Stomach smooth muscle (tissue), 2 donors: ENCODE results near the gene STK11.

Experiments
- H3K27ac ChIP-seq: one replicate; pipeline ENCODE4 v1.7.0; 2013; ENCODE audit warnings: mild to moderate bottlenecking, low read length, inconsistent platforms
- H3K27me3 ChIP-seq, 2 donors: one replicate each; pipeline ENCODE4 v1.7.0; 2013; ENCODE audit warnings: low read length in 2 of 2; ENCODE audit not compliant: insufficient read depth in 2 of 2, control insufficient read depth in 1 of 2
- H3K36me3 ChIP-seq, 2 donors: one replicate each; pipeline ENCODE4 v1.7.0; 2013; ENCODE audit warnings: low read length in 2 of 2; ENCODE audit not compliant: control insufficient read depth in 2 of 2, insufficient read depth in 2 of 2
- H3K4me1 ChIP-seq: one replicate; pipeline ENCODE4 v1.7.0; 2013; ENCODE audit warnings: low read length; ENCODE audit not compliant: control insufficient read depth, insufficient read depth
- H3K4me3 ChIP-seq, 2 donors: one replicate each; pipeline ENCODE4 v1.7.0; 2013; ENCODE audit warnings: low read length in 2 of 2
- H3K9ac ChIP-seq, 2 donors: one replicate each; pipeline ENCODE4 v1.7.0; 2013; ENCODE audit warnings: low read length in 2 of 2, mild to moderate bottlenecking in 1 of 2
- H3K9me3 ChIP-seq, 2 donors: one replicate each; pipeline ENCODE4 v1.7.0; 2013; ENCODE audit warnings: low read length in 2 of 2; ENCODE audit not compliant: control insufficient read depth in 2 of 2
- donor health status: healthy.
- donor health status: Pancreatic carcinoma.

STK11 gene

DNA sequence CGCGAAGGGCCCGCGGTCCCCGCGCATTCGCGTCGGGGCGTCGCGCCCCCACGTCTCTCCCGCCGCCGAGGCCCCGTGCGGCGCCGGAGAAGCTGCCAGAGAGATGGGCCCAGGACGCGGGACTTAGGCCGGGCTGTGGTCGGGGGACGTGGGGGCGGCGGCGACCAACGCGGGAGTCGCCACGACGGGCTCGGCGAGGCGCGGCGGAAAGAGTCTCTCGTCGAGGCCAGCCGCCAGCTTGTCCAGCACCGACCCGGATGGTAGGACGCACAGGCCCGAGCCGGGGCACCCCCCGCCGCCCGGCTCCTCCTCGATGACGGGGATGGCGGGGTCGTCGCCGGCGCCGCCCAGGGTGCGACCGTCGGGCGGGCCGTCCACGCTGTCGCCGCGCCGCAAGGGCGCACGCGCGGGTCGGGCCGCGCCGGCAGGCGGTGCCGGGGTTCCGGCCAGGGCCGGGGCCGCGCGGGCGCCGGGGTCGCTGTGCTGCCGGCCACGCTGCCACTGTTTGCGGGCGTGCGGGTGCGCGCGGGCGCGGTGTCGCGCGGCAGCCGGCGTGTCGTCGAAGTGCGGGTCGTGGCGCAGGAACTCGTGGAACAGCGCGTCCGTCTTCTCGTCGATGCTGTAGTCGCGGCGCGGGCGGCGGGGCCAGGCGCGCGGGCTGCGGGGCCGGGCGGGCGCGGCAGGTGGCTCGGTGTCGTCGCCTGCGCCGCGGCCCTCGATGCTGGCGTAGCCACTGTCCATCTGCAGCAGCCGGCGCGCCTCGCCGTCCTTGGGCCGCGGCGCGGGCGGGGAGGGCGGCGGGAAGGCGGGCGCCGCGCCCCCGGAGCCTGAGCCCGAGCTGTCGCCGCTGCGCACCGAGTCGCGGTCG is 23.7 kb downstream of the STK11 start:
- Histone ChIP-seq H3K4me3 (no peak overlapping the region), H3K36me3 (peaks cover 0 to 8% of the 10 kb centered on the region in 2 donors), H3K9me3 (no peaks in the 10 kb centered on the region), H3K27me3 (no peaks in the 10 kb centered on the region), H3K4me1 (peaks cover 18% of the 10 kb centered on the region), H3K9ac (no peak overlapping the region), H3K27ac (no peak overlapping the region)

DNA sequence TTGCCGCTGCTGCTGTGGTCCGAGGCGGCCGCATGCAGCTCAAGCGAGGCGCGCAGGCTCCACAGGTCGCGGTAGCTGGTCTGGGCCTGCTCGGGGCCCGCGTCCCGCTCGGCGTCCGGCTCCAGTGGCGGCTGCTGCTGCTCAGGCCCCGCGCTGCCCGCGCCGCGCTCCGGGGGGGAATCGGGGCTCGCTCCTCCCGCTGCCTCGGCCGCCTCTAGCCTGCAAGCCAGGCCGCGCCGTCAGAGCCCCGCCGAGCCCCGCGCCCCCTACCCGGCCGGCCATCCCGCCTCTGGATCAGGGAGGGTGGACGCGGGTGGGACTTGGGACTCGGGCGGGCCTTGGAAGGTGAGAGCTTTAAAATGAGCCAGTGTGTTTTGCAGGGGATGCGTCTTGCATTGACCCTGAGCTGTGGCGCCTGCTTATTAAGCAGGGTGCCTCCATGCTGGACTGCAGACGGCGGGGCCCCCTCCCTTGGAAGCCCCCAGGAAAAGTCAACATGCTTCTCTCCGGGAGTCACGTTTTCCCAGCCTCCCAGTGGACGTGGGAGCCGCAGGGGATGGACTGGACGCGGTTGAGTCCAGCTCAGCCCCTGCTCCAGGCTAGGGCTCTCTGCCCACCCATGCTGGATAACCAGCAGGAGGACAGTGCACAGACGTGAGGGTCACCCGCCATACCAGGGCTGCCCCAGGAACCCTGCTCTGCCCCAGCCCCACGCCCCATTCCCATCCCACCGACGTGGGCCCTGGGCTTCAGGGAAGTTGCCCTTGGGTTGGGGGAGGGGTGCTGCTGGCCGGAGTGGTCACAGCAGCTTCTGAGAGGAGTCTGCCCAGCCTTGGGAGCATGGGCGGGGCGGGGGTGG is 24.6 kb downstream of the STK11 start:
- H3K36me3 ChIP-seq: peaks cover 0 to 4% of the 10 kb centered on the region in 2 donors
- no peak overlapping the region for H3K9ac ChIP-seq
- no peaks in the 10 kb centered on the region for H3K27me3 ChIP-seq
- no peak overlapping the region for H3K27ac ChIP-seq
- no peaks in the 10 kb centered on the region for H3K9me3 ChIP-seq
- H3K4me3 ChIP-seq: no peak overlapping the region
- peaks cover 18% of the 10 kb centered on the region for H3K4me1 ChIP-seq

DNA sequence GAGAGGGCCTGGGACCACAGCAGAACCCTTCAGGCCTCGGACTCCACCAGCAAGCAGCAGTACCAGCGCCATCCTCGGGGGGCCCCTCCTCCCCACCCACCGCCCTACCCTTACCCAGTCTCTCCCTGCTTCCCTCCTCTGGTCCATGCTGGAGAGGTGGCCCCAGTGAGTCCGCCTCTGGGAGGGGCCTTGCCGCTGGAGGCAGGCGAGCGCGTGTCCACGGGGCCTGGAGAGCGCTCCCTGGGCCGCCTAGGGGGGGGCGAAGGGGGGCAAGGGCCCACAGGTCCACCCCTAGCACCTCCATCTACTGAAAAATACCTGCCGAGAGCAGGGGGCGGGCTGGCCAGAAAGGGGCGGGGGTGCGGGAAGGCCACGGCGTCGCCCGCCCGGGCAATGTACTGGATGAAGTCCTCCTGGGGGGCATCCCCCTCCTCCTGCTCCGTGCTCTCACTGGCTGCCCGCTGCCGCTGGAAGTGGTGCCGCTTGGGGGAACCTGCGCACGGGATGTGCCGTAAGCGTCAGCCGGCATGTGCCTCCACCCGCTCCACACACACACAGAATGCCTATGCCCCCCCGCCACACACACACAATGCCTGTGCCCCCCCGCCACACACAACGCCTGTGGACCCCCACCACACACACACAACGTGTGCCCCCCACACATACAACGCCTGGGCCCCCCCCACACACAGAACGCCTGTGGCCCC is 25.4 kb downstream of the STK11 start:
- H3K4me3 ChIP-seq: no peak overlapping the region
- no peaks in the 10 kb centered on the region for H3K27me3 ChIP-seq
- no peak overlapping the region for H3K9ac ChIP-seq
- H3K9me3 ChIP-seq: no peaks in the 10 kb centered on the region
- peaks cover 18% of the 10 kb centered on the region for H3K4me1 ChIP-seq
- H3K36me3 ChIP-seq: peaks cover 0 to 4% of the 10 kb centered on the region in 2 donors
- H3K27ac ChIP-seq: no peak overlapping the region

DNA sequence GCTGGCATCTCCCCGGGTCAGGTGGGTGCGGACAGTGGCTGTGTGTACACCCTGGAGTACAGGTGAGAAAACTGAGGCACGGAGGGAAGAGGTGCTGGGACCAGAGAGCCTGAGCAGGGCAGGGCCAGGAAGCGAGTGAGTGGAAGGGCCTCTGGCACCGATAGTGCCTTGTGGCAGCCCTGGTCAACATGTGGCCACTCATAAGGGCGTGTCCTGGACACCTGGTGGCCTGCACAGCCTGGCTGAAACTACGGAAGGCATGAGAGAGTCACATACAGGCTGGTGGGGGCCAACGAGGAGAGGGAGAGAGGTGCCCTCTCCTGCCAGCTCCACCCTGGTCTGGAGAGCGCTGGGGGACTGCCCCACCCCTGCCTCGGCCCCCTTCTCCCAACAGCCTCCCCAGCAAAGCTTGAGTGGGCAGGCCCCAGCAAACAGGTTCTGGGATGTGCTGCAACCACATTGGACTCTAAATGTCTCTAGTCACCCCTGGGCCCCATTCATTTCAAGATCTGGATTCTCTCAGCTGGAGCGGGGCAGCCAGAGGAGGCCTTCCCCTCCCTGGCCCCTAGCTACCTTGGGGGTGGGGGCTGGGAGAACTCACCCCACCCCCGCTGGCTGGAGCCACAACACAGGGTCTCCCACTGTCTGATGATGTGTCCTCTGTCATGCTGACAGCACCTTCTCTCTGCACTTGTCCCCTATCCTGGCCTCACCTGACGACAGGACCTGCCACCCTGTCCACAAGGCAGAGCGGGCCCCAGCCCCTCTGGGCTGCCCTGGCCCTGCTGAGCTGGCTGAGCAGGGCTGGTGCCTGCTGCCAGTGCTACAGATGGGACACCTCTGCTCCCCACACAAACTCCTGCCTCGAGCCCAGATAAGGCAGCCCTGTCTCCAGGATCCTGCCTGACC is 26.4 kb downstream of the STK11 start:
- H3K36me3 ChIP-seq: peaks cover 0 to 4% of the 10 kb centered on the region in 2 donors
- peak overlapping the region; percentile 49 for H3K27ac ChIP-seq
- peaks cover 0 to 3% of the 10 kb centered on the region in 2 donors for H3K27me3 ChIP-seq
- peaks cover 21% of the 10 kb centered on the region for H3K4me1 ChIP-seq
- H3K9ac ChIP-seq: no peak overlapping the region
- H3K4me3 ChIP-seq: peak overlapping the region in 1 of 2 donors; percentile 29
- H3K9me3 ChIP-seq: no peaks in the 10 kb centered on the region

DNA sequence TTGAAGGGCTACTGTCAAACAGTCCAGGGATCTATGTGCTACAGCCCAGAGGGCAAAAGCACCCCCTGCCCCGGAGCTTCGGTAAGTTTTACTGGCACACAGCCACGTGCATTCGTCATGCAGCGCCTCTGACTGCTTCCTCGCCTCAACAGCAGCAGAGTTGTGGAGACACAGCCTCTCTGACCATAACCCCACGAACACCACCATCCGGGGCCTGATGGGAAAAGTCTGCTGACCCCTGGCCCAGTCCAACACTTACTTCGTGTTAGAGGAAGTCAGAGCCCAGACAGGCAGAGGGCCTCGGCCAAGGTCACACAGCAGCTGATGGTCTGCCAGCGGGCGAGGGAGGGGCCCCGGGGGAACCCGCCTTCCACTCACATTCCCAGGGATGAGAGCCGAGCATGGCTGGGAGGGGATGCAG is 27.1 kb downstream of the STK11 start:
- Histone ChIP-seq H3K27ac (peak overlapping the region; percentile 49), H3K36me3 (no peaks in the 10 kb centered on the region), H3K27me3 (peaks cover 0 to 8% of the 10 kb centered on the region in 2 donors), H3K4me1 (peaks cover 26% of the 10 kb centered on the region), H3K9me3 (no peaks in the 10 kb centered on the region), H3K9ac (no peak overlapping the region), H3K4me3 (peak overlapping the region in 1 of 2 donors; percentile 29)

DNA sequence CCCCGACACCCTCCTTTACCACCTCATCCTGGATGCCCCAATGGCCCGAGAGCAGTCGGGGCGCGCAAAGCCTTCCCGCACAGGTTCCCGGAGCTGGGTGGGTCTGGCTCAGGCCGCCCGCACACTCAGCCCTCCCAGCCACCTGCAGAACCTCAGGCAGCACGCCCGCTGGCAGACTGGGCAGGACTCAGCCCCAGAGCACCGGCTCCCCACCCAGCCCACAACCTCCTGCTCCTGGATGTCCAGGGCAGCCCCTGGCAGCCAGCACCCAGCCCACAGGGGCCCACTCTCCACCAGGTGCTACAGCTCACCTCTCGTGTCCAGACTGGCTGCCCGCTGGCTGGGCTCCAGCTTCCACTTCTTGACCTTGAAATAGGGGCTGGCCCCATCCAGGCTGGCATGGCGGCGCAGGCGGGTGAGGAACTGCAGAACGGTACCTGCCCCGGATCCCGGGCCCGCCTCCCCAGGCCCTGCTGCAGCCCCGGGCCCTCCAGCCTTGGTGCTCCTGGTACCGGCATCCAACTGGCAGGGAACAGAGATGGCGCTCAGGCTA is 27.6 kb downstream of the STK11 start:
- no peak overlapping the region for H3K27ac ChIP-seq

DNA sequence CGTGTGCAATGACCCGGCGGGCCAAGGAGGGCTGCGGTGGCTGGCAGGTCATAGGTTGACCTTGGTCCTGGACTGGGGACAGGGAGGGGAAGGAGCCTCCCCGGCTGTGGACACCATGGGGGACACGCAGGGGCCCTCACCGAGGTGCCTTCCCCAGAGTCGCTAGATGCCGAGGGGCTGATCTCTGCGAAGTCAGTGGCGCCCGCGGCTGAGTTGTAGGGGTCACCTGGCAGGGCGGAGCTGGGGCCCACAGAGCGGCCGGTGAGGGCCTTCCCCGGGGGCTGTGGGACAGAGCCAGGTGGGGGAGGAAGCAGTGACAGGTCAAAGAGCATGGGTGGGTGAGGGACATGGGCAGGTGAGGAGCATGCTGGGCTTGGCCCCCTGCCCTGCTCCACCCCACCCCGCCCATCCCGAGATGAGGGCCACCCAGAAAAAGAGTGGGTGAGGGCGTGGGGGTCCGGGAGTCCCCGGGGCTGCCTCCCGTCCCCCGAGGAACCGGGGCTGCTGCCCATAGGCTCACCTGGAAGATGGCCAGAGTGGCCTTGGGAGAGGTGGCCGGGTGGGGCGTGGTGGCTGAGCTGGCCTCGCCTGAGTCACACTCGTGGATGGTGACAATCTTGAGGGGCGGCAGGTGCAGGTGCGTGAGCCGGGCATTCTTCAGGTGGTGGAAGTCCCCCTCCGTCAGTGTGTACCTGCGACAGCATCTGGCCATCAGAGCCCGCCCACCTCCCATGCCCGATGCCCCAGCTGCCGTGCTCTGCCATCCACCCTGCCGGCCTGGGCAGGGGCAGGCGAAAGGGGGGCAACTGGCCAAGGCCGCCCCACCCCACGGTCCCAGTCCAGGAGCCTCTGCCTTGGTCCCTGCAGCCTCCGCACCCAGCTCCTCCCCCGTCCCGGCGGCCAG is 28.7 kb downstream of the STK11 start:
- no peaks in the 10 kb centered on the region for H3K9me3 ChIP-seq
- H3K4me3 ChIP-seq: no peak overlapping the region
- no peaks in the 10 kb centered on the region for H3K36me3 ChIP-seq
- H3K27ac ChIP-seq: no peak overlapping the region
- no peak overlapping the region for H3K9ac ChIP-seq
- peaks cover 0 to 8% of the 10 kb centered on the region in 2 donors for H3K27me3 ChIP-seq
- H3K4me1 ChIP-seq: peaks cover 34% of the 10 kb centered on the region

More for the DNA sequence above, 27.6 kb downstream of the STK11 start:
- Histone ChIP-seq H3K27me3 (peaks cover 0 to 8% of the 10 kb centered on the region in 2 donors), H3K9ac (no peak overlapping the region), H3K9me3 (no peaks in the 10 kb centered on the region), H3K4me1 (peaks cover 28% of the 10 kb centered on the region), H3K36me3 (no peaks in the 10 kb centered on the region), H3K4me3 (peak overlapping the region in 1 of 2 donors; percentile 29)

DNA sequence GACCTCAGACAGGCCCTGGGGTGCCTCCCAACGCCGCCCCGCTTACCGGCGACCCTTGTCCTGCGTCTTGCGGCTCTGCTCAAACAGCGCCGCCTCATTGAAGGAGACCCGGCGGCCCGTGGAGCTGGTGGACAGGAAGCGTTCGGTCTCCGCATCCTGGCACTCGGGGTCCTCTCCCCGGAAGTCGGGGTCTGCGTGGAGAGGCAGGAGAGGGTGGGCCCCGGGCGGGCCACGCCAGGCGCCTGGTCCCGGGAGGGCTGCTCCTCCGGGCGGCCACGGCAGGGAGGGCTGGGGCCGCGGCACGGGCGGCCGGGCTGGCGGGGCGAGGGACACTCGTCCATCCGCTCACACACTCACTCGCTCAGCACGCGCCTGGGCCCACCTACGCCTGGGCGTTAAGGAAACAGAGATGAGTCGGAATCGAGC is 29.4 kb downstream of the STK11 start:
- no peak overlapping the region for H3K9ac ChIP-seq
- H3K27ac ChIP-seq: no peak overlapping the region
- no peak overlapping the region for H3K4me3 ChIP-seq
- no peaks in the 10 kb centered on the region for H3K9me3 ChIP-seq
- H3K4me1 ChIP-seq: peaks cover 40% of the 10 kb centered on the region
- H3K27me3 ChIP-seq: peaks cover 0 to 8% of the 10 kb centered on the region in 2 donors
- H3K36me3 ChIP-seq: no peaks in the 10 kb centered on the region
